K562 (cell line): ENCODE results near the gene AIFM3. TPM values are rescaled to one million over a fixed set of nuclear protein-coding genes. Genes with fewer than 3 reads are reported as not detected.
A peak's percentile ranks its signal among the peaks of the same experiment; 100 is the strongest.

Source experiments
- E2F1 ChIP-seq: sonication (generic); formaldehyde crosslinking; IDR thresholded peaks from 2 replicates; pipeline ENCODE4 v1.8.1; 2023; ENCODE audit warnings: mild to moderate bottlenecking, missing genetic modification reagents, moderate library complexity
- E2F4 ChIP-seq: sonication (generic); formaldehyde crosslinking; IDR thresholded peaks from 2 replicates; pipeline ENCODE4 v1.8.0; 2022; ENCODE audit warnings: mild to moderate bottlenecking, low read depth, missing genetic modification reagents
- HDAC6 ChIP-seq: IDR thresholded peaks from 2 replicates; pipeline ENCODE4 v1.6.1; 2012; ENCODE audit warnings: low read depth, mild to moderate bottlenecking, control low read depth, inconsistent platforms, low read length, moderate library complexity
- HMG20B ChIP-seq: fragments of 250-450 bp; sonication (Bioruptor Pico); IDR thresholded peaks from 2 replicates; pipeline ENCODE4 v1.5.0; 2021; ENCODE audit warnings: mild to moderate bottlenecking
- KLF10 ChIP-seq: fragments of 250-450 bp; sonication (Bioruptor Pico); IDR thresholded peaks from 2 replicates; pipeline ENCODE4 v1.6.1; 2021; ENCODE audit warnings: matching md5 sums
- PHB ChIP-seq: fragments of 250-450 bp; sonication (Bioruptor Pico); IDR thresholded peaks from 2 replicates; pipeline ENCODE4 v1.5.0; 2021
- SRSF3 ChIP-seq: fragments of 200-400 bp; formaldehyde crosslinking; IDR thresholded peaks from 2 replicates; pipeline ENCODE4 v1.6.1; 2016; ENCODE audit warnings: mild to moderate bottlenecking, low read length, moderate library complexity; ENCODE audit not compliant: insufficient read depth
- STAG1 ChIP-seq: sonication (generic); formaldehyde crosslinking; IDR thresholded peaks from 2 replicates; pipeline ENCODE4 v1.5.0; 2020; ENCODE audit warnings: missing genetic modification reagents, borderline replicate concordance
- TOE1 ChIP-seq, 2 experiments: fragments of 450-650 bp in 1 of 2; sonication (generic) in 1 of 2; formaldehyde crosslinking in 1 of 2; IDR thresholded peaks; 2 replicates each; pipeline versions ENCODE4 v1.7.1 to v1.8.0; 2016 to 2022; ENCODE audit warnings: borderline replicate concordance in 2 of 2, mild to moderate bottlenecking in 2 of 2, antibody characterized with exemption in 1 of 2, inconsistent platforms in 1 of 2, low read depth in 1 of 2, missing genetic modification reagents in 1 of 2, moderate library complexity in 1 of 2
- ZFP1 ChIP-seq: fragments of 450-650 bp; formaldehyde crosslinking; IDR thresholded peaks from 2 replicates; pipeline ENCODE4 v1.4.0; 2020; ENCODE audit warnings: mild to moderate bottlenecking, mixed read lengths
- ZNF398 ChIP-seq: fragments of 250-450 bp; sonication (Bioruptor Pico); IDR thresholded peaks from 2 replicates; pipeline ENCODE4 v1.8.0; 2021; ENCODE audit warnings: moderate library complexity, mild to moderate bottlenecking, inconsistent platforms
- ZNF764 ChIP-seq: fragments of 250-450 bp; sonication (Bioruptor Pico); IDR thresholded peaks from 2 replicates; pipeline ENCODE4 v1.4.0; 2020; ENCODE audit warnings: low read depth, mild to moderate bottlenecking, moderate library complexity
- ZNF780A ChIP-seq: fragments of 250-450 bp; sonication (Bioruptor Pico); IDR thresholded peaks from 2 replicates; pipeline ENCODE4 v1.5.0; 2021; ENCODE audit warnings: mild to moderate bottlenecking
- polyA plus RNA-seq, 8 experiments: library from polyadenylated mRNA; depleted of rRNA in 4 of 8; stranded (reverse) in 5 of 8; unstranded in 3 of 8; fragments of >200 nt; fragmentation: Nextera tagmentation in 2 of 8; fragmentation: Illumina TruSeq in 1 of 8; extraction: Ambion mirVana in 2 of 8; extraction: Trizol in 1 of 8; gene quantifications; 2 replicates each; pipeline versions ENCODE4 v1.2.1 to v1.2.3, GENCODE V29; 2011 to 2014; ENCODE audit warnings: inconsistent platforms in 1 of 8, missing spikeins in 1 of 8
- total RNA-seq, 7 experiments: library from RNA; depleted of rRNA in 6 of 7; stranded (reverse); fragments of >200 nt in 6 of 7; fragmentation: Illumina TruSeq in 2 of 7; extraction: Trizol in 2 of 7; gene quantifications; 2 replicates each; pipeline versions ENCODE4 v1.2.1 to v1.2.3, GENCODE V29; 2011 to 2021; ENCODE audit warnings: low replicate concordance in 1 of 7

The AIFM3 gene
- total and polyA plus RNA-seq, 9 of the 15 experiments (the other 6 are each of a cell fraction or from before 2014, with no cell fraction given): 0.03 to 0.20 (median 0.07) TPM; not detected in 1

- peak; percentile 76; the same call in 1 of the 2 replicates for TF ChIP-seq E2F4 (CRISPR knock-in tag)
- TF ChIP-seq ZNF398: no peak
- no peak for TF ChIP-seq ZFP1
- no peak for TF ChIP-seq TOE1 (IDR thresholded peaks at IDR 0.05; ENCODE audit: borderline replicate concordance)
- TF ChIP-seq TOE1 (CRISPR knock-in tag; IDR thresholded peaks at IDR 0.05; ENCODE audit: borderline replicate concordance, low read depth): 0 out of 2 replicates have a peak, but pooled peaks have one; percentile 13
- 0 out of 2 replicates have a peak, but pooled peaks have one; percentile 57 for TF ChIP-seq HDAC6
- no peak for TF ChIP-seq ZNF764 (CRISPR knock-in tag)
- TF ChIP-seq KLF10 (CRISPR knock-in tag): 0 out of 2 replicates have a peak, but pooled peaks have one; percentile 26
- TF ChIP-seq SRSF3: 0 out of 2 replicates have a peak, but pooled peaks have one; percentile 20
- peak; percentile 17; the same call in 1 of the 2 replicates for TF ChIP-seq PHB
- 0 out of 2 replicates have a peak, but pooled peaks have one; percentile 56 for TF ChIP-seq HMG20B (CRISPR knock-in tag)
- 0 out of 2 replicates have a peak, but pooled peaks have one; percentile 25 for TF ChIP-seq STAG1 (CRISPR knock-in tag)
- TF ChIP-seq ZNF780A: no peak
- peak; percentile 47; the same call in 1 of the 2 replicates for TF ChIP-seq E2F1
Measured at GRCh38 chr22:21028277-21029251, 61.5 kb downstream of the AIFM3 start (continued).
